ENCODE data around the gene RAB5IF. TPM values are rescaled to one million over a fixed set of nuclear protein-coding genes. Genes with fewer than 3 reads are reported as not detected.

The RAB5IF gene
- total and polyA plus RNA-seq, 9 of the 15 experiments (the other 6 are each of a cell fraction or from before 2014, with no cell fraction given), result 26.5 to 198 (median 134) TPM

DNA sequence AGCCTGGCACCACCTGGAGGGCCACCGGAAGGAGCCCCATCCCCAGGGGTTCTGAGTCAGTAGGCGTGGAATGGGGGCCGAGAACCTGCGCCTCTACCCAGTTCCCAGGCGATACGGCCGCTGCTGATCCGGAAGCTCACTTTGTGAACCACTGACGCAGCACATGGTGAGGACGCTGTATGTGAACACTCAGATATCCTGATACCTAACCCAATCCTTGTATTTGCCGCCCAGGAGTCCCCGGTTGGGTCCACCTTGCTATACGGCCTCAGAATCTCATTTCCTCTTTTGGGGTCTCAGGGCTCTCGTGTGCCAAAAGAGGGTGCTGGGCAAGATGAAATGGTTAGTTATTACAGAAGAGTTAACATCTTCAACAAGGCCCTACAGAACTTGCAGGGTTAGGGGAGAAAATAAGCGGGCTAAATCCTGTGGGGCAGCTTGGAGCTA is 604 bp upstream of the RAB5IF start (continued):
- TF ChIP-seq, protein P1, sequence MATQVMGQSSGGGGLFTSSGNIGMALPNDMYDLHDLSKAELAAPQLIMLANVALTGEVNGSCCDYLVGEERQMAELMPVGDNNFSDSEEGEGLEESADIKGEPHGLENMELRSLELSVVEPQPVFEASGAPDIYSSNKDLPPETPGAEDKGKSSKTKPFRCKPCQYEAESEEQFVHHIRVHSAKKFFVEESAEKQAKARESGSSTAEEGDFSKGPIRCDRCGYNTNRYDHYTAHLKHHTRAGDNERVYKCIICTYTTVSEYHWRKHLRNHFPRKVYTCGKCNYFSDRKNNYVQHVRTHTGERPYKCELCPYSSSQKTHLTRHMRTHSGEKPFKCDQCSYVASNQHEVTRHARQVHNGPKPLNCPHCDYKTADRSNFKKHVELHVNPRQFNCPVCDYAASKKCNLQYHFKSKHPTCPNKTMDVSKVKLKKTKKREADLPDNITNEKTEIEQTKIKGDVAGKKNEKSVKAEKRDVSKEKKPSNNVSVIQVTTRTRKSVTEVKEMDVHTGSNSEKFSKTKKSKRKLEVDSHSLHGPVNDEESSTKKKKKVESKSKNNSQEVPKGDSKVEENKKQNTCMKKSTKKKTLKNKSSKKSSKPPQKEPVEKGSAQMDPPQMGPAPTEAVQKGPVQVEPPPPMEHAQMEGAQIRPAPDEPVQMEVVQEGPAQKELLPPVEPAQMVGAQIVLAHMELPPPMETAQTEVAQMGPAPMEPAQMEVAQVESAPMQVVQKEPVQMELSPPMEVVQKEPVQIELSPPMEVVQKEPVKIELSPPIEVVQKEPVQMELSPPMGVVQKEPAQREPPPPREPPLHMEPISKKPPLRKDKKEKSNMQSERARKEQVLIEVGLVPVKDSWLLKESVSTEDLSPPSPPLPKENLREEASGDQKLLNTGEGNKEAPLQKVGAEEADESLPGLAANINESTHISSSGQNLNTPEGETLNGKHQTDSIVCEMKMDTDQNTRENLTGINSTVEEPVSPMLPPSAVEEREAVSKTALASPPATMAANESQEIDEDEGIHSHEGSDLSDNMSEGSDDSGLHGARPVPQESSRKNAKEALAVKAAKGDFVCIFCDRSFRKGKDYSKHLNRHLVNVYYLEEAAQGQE (IDR thresholded peaks at IDR 0.05; ENCODE audit: borderline replicate concordance), result no peak
- TF ChIP-seq, protein P1 (CRISPR knock-in tag; IDR thresholded peaks at IDR 0.05; ENCODE audit: low read depth), result peak; percentile 17; the same call in 1 of the 2 replicates
- TF ChIP-seq ZNF583 (CRISPR knock-in tag; IDR thresholded peaks at IDR 0.05), result no peak
- TF ChIP-seq, protein P2, sequence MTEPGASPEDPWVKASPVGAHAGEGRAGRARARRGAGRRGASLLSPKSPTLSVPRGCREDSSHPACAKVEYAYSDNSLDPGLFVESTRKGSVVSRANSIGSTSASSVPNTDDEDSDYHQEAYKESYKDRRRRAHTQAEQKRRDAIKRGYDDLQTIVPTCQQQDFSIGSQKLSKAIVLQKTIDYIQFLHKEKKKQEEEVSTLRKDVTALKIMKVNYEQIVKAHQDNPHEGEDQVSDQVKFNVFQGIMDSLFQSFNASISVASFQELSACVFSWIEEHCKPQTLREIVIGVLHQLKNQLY (CRISPR knock-in tag; conservative IDR thresholded peaks at IDR 0.05), result no peak
- 0 out of 2 replicates have a peak, but pooled peaks have one; percentile 5 for TF ChIP-seq TCF3 (CRISPR knock-in tag; IDR thresholded peaks at IDR 0.05)
- no peak for TF ChIP-seq GATAD2B (IDR thresholded peaks at IDR 0.05; ENCODE audit: borderline replicate concordance)
- TF ChIP-seq POLR2A (conservative IDR thresholded peaks at IDR 0.05), result no peak
- no peak for TF ChIP-seq ZKSCAN3 (CRISPR knock-in tag; IDR thresholded peaks at IDR 0.05)
- no peak for TF ChIP-seq ZEB2 (IDR thresholded peaks at IDR 0.05)
- no peak for TF ChIP-seq ARNT (IDR thresholded peaks at IDR 0.05)

All from K562 (cell line).